Cardiac fibroblast (primary cell): ENCODE measurements around the gene DMRTC2.

Experiments used
- DNase-seq, 2 donors: peaks; one replicate each; pipeline versions ENCODE4 v3.0.0 to v3.0.0-alpha.2; 2010; ENCODE audit warnings: low read depth in 2 of 2
- H3K4me3 ChIP-seq, 2 donors: replicated peaks in 1 of 2; 1 replicate in 1 of 2; 2 replicates in 1 of 2; pipeline ENCODE4 v1.5.1; 2011; ENCODE audit warnings: low read depth in 2 of 2, low read length in 2 of 2, mild to moderate bottlenecking in 2 of 2, moderate library complexity in 1 of 2
- TF ChIP-seq, protein P1 (sequence below): IDR thresholded peaks from one replicate; pipeline ENCODE4 v1.5.1; 2011; ENCODE audit warnings: low read depth, mild to moderate bottlenecking, low read length, inconsistent platforms

The DMRTC2 gene

DNA sequence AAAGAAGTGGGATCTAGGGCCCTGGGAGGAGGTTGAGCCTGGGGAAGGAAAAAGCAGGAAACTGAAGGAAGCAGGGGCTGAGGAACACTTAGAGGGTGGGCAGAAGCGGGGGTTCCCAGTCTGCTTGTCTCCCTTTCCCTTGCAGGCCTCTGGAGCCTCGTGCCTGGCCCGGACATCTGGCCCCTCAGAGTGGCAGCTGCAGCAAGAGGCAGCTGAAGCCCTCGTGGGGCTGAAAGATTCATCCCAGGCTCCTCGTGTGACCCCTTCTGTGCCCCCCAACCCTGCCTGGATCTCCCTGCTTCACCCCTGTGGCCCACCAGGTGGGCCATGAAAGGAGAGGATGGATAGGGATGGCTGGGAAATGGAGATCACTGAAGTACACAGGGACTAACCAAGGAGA lies 5.5 kb downstream of the DMRTC2 start:
- no peak for DNase-seq
- H3K4me3 ChIP-seq: no peak overlapping the region
- TF ChIP-seq, protein P1, sequence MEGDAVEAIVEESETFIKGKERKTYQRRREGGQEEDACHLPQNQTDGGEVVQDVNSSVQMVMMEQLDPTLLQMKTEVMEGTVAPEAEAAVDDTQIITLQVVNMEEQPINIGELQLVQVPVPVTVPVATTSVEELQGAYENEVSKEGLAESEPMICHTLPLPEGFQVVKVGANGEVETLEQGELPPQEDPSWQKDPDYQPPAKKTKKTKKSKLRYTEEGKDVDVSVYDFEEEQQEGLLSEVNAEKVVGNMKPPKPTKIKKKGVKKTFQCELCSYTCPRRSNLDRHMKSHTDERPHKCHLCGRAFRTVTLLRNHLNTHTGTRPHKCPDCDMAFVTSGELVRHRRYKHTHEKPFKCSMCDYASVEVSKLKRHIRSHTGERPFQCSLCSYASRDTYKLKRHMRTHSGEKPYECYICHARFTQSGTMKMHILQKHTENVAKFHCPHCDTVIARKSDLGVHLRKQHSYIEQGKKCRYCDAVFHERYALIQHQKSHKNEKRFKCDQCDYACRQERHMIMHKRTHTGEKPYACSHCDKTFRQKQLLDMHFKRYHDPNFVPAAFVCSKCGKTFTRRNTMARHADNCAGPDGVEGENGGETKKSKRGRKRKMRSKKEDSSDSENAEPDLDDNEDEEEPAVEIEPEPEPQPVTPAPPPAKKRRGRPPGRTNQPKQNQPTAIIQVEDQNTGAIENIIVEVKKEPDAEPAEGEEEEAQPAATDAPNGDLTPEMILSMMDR: no peak

DNA sequence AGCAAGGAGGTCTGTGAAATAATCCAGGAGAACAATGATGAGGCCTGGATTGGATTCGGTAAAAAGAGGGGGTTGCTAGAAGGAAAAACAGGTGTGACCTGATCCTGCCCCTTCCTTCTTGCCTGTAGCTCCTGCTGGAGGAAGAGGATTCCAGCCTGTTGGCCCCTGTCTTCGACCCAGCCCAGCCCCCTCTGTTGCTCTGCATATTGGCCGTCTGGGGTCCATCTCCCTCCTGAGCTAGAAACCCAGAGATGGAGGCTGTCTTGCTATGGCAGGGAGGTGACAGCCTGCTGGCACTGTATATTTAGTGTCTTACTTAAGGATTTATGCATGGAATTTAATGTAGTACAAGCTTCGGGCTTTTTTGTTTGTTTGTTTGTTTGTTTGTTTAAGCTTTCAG lies 6.6 kb downstream of the DMRTC2 start:
- TF ChIP-seq, protein P1: no peak
- DNase-seq: no peak
- H3K4me3 ChIP-seq: no peak overlapping the region

DNA sequence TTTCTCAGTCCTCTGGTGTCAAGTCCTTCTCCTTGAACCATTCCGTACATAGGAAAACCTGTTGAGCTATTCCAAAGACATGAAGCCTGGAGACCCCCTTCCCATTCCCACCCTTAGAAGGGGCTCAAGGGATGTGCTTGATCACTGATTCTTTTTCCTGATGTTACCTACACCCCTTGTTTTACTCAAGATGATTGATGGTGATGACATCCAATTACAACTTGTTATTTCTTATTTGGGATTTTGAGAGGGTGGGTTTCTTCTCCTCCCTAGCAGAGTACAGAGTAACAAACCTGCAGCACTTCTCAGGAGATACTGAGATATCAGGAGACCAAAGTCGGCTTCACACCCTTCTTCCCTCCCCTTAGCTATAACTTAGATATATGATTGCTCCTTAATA lies 8.5 kb downstream of the DMRTC2 start:
- no peak overlapping the region for H3K4me3 ChIP-seq
- TF ChIP-seq, protein P1: no peak
- no peak for DNase-seq

DNA sequence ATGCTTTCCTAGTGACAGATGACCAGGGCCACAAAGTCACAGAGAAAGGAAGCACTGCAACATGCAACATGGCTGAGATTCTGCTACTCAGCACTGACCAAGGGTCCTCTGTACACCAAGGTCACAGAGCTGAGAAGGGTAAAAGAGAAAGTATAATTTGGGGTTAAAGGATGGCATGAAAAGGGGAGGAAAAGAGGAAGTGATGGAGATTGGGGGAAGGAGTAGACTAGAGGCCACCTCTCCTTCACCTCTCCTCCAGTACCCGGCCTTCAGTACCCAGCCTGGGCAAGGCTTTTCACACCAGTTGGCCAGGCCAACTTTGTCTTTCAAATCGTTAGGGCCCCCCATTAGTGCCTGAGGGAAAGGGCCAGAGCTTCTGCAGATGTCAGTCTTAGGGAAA lies 8.9 kb downstream of the DMRTC2 start:
- TF ChIP-seq, protein P1: no peak
- no peak for DNase-seq
- H3K4me3 ChIP-seq: no peak overlapping the region

DNA sequence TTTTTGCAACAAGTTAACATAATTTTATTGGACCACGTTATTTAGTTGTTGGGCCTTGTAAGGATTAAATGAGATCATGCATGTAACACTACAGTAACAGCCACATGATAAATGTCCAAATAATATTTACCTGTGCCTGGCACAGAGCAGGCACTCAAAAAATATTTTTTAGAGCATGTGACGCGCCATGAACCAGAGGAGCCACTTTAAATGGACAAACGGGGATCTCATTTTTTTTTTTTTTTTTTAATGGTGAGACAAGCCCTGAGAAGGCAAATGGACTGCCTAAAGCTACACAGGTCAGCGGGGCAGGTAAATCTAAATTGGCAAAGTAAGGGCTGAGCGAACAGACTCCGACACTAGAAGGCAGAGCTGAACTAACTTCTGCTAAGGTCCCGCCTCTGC lies 14.4 kb downstream of the DMRTC2 start:
- no peak for DNase-seq
- TF ChIP-seq, protein P1: no peak
- H3K4me3 ChIP-seq: peak overlapping the region; percentile 22 to 40

DNA sequence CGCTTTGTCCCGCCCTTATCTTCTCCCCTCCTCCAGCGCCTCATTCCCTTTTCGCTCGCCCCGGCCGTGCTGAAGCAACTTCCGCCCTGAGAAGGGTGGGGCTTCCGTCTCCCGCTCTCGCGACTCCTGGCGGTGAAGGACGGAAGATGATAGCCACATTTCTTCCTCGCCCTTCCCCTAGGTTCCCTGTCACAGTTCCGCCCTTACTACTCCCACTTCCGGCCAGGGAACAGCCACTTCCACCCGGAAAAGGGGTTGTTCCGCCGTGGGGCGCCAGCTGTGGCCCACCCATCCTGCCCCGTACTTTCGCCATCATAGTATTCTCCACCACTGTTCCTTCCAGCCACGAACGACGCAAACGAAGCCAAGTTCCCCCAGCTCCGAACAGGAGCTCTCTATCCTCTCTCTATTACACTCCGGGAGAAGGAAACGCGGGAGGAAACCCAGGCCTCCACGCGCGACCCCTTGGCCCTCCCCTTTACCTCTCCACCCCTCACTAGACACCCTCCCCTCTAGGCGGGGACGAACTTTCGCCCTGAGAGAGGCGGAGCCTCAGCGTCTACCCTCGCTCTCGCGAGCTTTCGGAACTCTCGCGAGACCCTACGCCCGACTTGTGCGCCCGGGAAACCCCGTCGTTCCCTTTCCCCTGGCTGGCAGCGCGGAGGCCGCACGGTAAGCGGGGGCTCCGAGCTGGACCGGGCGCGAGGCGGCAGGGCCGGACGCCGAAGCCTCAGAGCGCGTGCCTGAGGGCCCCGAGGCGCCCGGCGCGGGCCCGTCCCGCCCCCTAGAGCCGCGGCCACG lies 15.0 kb downstream of the DMRTC2 start, which contains the start of gene RPS19:
TSS of gene RPS19 (plus strand) at position 638 of the 801 bp plus-strand sequence. CDS start 520 bp downstream, outside the sequence.
- peak; percentile 99 for DNase-seq
- TF ChIP-seq, protein P1: peak; percentile 62
- H3K4me3 ChIP-seq: peak within 1 kb of the TSS; percentile 68 to 95
